H9 (cell line): ENCODE data around the gene LSM2. TPM values are rescaled to one million over a fixed set of nuclear protein-coding genes. Genes with fewer than 3 reads are reported as not detected.

Source experiments
- DNase-seq: peaks from one replicate; pipeline ENCODE4 v3.0.0-alpha.2; 2017
- H2AFZ ChIP-seq: one replicate; pipeline ENCODE4 v1.6.1; 2013; ENCODE audit warnings: mild to moderate bottlenecking, low read length, control low read depth, moderate library complexity
- H2AK5ac ChIP-seq: 2 replicates; pipeline ENCODE4 v1.6.1; 2013; ENCODE audit warnings: low read length, control low read depth, mixed read lengths; ENCODE audit not compliant: insufficient read length
- H2BK120ac ChIP-seq: one replicate; pipeline ENCODE4 v1.6.1; 2013; ENCODE audit warnings: low read depth, mild to moderate bottlenecking, low read length, control low read depth, inconsistent platforms; ENCODE audit not compliant: poor library complexity, severe bottlenecking
- H2BK12ac ChIP-seq: 2 replicates; pipeline ENCODE4 v1.6.1; 2013; ENCODE audit warnings: low read length, control low read depth, mixed read lengths, low read depth; ENCODE audit not compliant: insufficient read length
- H2BK15ac ChIP-seq: 2 replicates; pipeline ENCODE4 v1.6.1; 2013; ENCODE audit warnings: low read depth, low read length, control low read depth
- H2BK20ac ChIP-seq: one replicate; pipeline ENCODE4 v1.6.1; 2013; ENCODE audit warnings: low read depth, mild to moderate bottlenecking, low read length, control low read depth, inconsistent platforms; ENCODE audit not compliant: poor library complexity, severe bottlenecking
- H2BK5ac ChIP-seq: 2 replicates; pipeline ENCODE4 v1.6.1; 2013; ENCODE audit warnings: low read length, control low read depth, mixed read lengths; ENCODE audit not compliant: insufficient read length
- H3K14ac ChIP-seq: 2 replicates; pipeline ENCODE4 v1.6.1; 2013; ENCODE audit warnings: low read length, control low read depth; ENCODE audit not compliant: insufficient read depth
- H3K18ac ChIP-seq: 2 replicates; pipeline ENCODE4 v1.6.1; 2013; ENCODE audit warnings: low read depth, mild to moderate bottlenecking, mixed read lengths, low read length, control low read depth; ENCODE audit not compliant: insufficient read length
- H3K23ac ChIP-seq: 2 replicates; pipeline ENCODE4 v1.6.1; 2013; ENCODE audit warnings: low read length, control low read depth, mixed read lengths, low read depth; ENCODE audit not compliant: insufficient read length
- H3K23me2 ChIP-seq: 2 replicates; pipeline ENCODE4 v1.6.1; 2013; ENCODE audit warnings: low read depth, mild to moderate bottlenecking, mixed read lengths, low read length, control low read depth; ENCODE audit not compliant: insufficient read length, poor library complexity, severe bottlenecking
- H3K27ac ChIP-seq: 2 replicates; pipeline ENCODE4 v1.5.1; 2013; ENCODE audit warnings: low read length, control low read depth, mixed read lengths, low read depth; ENCODE audit not compliant: insufficient read length
- H3K27me3 ChIP-seq: 2 replicates; pipeline ENCODE4 v1.6.1; 2013; ENCODE audit warnings: low read length, control low read depth, inconsistent platforms; ENCODE audit not compliant: insufficient read depth
- H3K4ac ChIP-seq: 2 replicates; pipeline ENCODE4 v1.6.1; 2013; ENCODE audit warnings: low read depth, mild to moderate bottlenecking, control low read depth, inconsistent platforms, low read length, moderate library complexity
- H3K4me1 ChIP-seq: 2 replicates; pipeline ENCODE4 v1.6.1; 2013; ENCODE audit warnings: low read length, control low read depth, inconsistent platforms; ENCODE audit not compliant: insufficient read depth
- H3K4me2 ChIP-seq: 2 replicates; pipeline ENCODE4 v1.6.1; 2013; ENCODE audit warnings: low read length, control low read depth, mixed read lengths; ENCODE audit not compliant: insufficient read length, insufficient read depth
- H3K56ac ChIP-seq: 2 replicates; pipeline ENCODE4 v1.6.1; 2013; ENCODE audit warnings: low read depth, mild to moderate bottlenecking, mixed read lengths, low read length, control low read depth; ENCODE audit not compliant: insufficient read length
- H3K79me1 ChIP-seq: 2 replicates; pipeline ENCODE4 v1.6.1; 2013; ENCODE audit warnings: low read depth, mild to moderate bottlenecking, moderate library complexity, low read length, control low read depth, inconsistent platforms; ENCODE audit not compliant: insufficient read depth, poor library complexity, severe bottlenecking
- H3K79me2 ChIP-seq: 2 replicates; pipeline ENCODE4 v1.6.1; 2013; ENCODE audit warnings: low read length, control low read depth, inconsistent platforms; ENCODE audit not compliant: insufficient read depth
- H3K9ac ChIP-seq: 2 replicates; pipeline ENCODE4 v1.6.1; 2013; ENCODE audit warnings: low read length, control low read depth, mixed read lengths; ENCODE audit not compliant: insufficient read length; ENCODE audit errors: extremely low read depth
- H3K9me3 ChIP-seq: one replicate; pipeline ENCODE4 v1.6.1; 2013; ENCODE audit warnings: low read depth, low read length, inconsistent platforms; ENCODE audit not compliant: control insufficient read depth
- H3T11ph ChIP-seq: one replicate; pipeline ENCODE4 v1.6.1; 2013; ENCODE audit warnings: mild to moderate bottlenecking, low read length, control low read depth, inconsistent platforms
- H4K20me1 ChIP-seq: one replicate; pipeline ENCODE4 v1.6.1; 2013; ENCODE audit not compliant: control insufficient read depth, insufficient read length, insufficient read depth
- H4K5ac ChIP-seq: 2 replicates; pipeline ENCODE4 v1.6.1; 2013; ENCODE audit warnings: low read depth, mild to moderate bottlenecking, mixed read lengths, low read length, control low read depth; ENCODE audit not compliant: insufficient read length
- H4K8ac ChIP-seq: replicated peaks from 2 replicates; pipeline ENCODE4 v1.6.1; 2013; ENCODE audit warnings: low read length, control low read depth, mixed read lengths, low read depth; ENCODE audit not compliant: insufficient read length
- H4K91ac ChIP-seq: 2 replicates; pipeline ENCODE4 v1.6.1; 2013; ENCODE audit warnings: low read depth, mild to moderate bottlenecking, moderate library complexity, mixed read lengths, low read length, control low read depth; ENCODE audit not compliant: insufficient read length
- H3K27ac Mint-ChIP-seq, 3 experiments: 2 replicates in 2 of 3; 3 replicates in 1 of 3; pipeline ENCODE4 v1.8.0; 2020 to 2021; ENCODE audit warnings: mixed read lengths in 3 of 3, mild to moderate bottlenecking in 1 of 3, moderate library complexity in 1 of 3
- H3K27me3 Mint-ChIP-seq: 2 replicates; pipeline ENCODE4 v1.8.0; 2021; ENCODE audit warnings: low read depth, mild to moderate bottlenecking, moderate library complexity, mixed read lengths
- H3K36me3 Mint-ChIP-seq, 3 experiments: 2 replicates in 2 of 3; 3 replicates in 1 of 3; pipeline ENCODE4 v1.8.0; 2020 to 2021; ENCODE audit warnings: low read depth in 3 of 3, mixed read lengths in 3 of 3; ENCODE audit not compliant: insufficient read depth in 1 of 3
- H3K4me1 Mint-ChIP-seq, 2 experiments: 2 replicates each; pipeline ENCODE4 v1.8.0; 2020; ENCODE audit warnings: mixed read lengths in 2 of 2
- H3K4me3 Mint-ChIP-seq, 2 experiments: 2 replicates in 1 of 2; 3 replicates in 1 of 2; pipeline ENCODE4 v1.8.0; 2020 to 2021; ENCODE audit warnings: mild to moderate bottlenecking in 2 of 2, mixed read lengths in 2 of 2, moderate library complexity in 1 of 2
- H3K9me3 Mint-ChIP-seq, 2 experiments: 2 replicates in 1 of 2; 3 replicates in 1 of 2; pipeline ENCODE4 v1.8.0; 2020; ENCODE audit warnings: mild to moderate bottlenecking in 2 of 2, mixed read lengths in 2 of 2, moderate library complexity in 1 of 2
- WGBS: extraction: QIAGEN DNeasy Blood & Tissue Kit; methylation state at CpG from one replicate; pipeline ENCODE4 v1.1.7; 2013; ENCODE audit warnings: missing lambda C conversion rate, low lambda C conversion rate, mixed read lengths; ENCODE audit not compliant: insufficient read length; ENCODE audit errors: extremely low coverage; 5-methylcytosine and 5-hydroxymethylcytosine counted together
- total RNA-seq: library from RNA; stranded (reverse); gene quantifications from 2 replicates; pipeline ENCODE4 v1.2.1, GENCODE V29; 2021
- TF ChIP-seq, protein P1 (sequence below): fragments of 200-600 bp; sonication (generic); conservative IDR thresholded peaks from 3 replicates; pipeline ENCODE4 v1.8.0; 2021; ENCODE audit warnings: antibody characterized with exemption, mild to moderate bottlenecking

LSM2 gene
- total RNA-seq, 1 experiment from 2014 or later, result 123 TPM

DNA sequence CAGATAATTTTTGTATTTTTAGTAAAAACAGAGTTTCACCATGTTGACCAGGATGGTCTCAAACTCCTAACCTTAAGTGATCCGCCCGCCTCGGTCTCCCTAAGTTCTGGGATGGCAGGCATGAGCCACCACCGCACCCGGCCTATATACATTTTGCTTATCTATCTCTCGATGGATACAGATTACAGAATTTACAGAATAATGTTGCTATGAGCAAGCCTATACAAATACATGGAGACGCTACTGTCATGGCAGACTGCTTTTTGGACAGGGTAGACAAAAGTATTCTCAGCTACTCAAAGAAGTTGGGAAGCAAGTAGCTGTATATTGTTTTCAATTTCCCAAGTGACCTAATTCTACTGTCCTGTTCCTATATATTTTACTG, 6.7 kb upstream of the LSM2 start:
- no peak overlapping the region for H4K91ac ChIP-seq
- Mint-ChIP-seq H3K36me3 (peaks cover 3 to 7% (median 6%) of the 10 kb centered on the region in 3 experiments; a peak in 5 of 7 replicates), H3K4me3 (peak overlapping the region in 1 of 2 experiments; percentile 90; a peak in 2 of 5 replicates), H3K27ac (no peak overlapping the region), H3K27me3 (peaks cover 5% of the 10 kb centered on the region), H3K9me3 (peaks cover 6 to 9% of the 10 kb centered on the region in 2 experiments), H3K4me1 (peaks cover 15 to 18% of the 10 kb centered on the region in 2 experiments)
- H2BK120ac ChIP-seq, result no peak overlapping the region
- TF ChIP-seq, protein P1, sequence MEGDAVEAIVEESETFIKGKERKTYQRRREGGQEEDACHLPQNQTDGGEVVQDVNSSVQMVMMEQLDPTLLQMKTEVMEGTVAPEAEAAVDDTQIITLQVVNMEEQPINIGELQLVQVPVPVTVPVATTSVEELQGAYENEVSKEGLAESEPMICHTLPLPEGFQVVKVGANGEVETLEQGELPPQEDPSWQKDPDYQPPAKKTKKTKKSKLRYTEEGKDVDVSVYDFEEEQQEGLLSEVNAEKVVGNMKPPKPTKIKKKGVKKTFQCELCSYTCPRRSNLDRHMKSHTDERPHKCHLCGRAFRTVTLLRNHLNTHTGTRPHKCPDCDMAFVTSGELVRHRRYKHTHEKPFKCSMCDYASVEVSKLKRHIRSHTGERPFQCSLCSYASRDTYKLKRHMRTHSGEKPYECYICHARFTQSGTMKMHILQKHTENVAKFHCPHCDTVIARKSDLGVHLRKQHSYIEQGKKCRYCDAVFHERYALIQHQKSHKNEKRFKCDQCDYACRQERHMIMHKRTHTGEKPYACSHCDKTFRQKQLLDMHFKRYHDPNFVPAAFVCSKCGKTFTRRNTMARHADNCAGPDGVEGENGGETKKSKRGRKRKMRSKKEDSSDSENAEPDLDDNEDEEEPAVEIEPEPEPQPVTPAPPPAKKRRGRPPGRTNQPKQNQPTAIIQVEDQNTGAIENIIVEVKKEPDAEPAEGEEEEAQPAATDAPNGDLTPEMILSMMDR, result no peak
- H3T11ph ChIP-seq, result no peak overlapping the region
- no peak overlapping the region for H2AFZ ChIP-seq
- H3K14ac ChIP-seq, result no peak overlapping the region
- H3K23me2 ChIP-seq, result peaks cover 5% of the 10 kb centered on the region
- no peaks in the 10 kb centered on the region for H3K9me3 ChIP-seq
- no peaks in the 10 kb centered on the region for H3K27me3 ChIP-seq
- H3K18ac ChIP-seq, result no peak overlapping the region
- WGBS, result no CpG with 5 or more reads among the region's 7 CpGs
- H3K9ac ChIP-seq, result no peak overlapping the region
- no peak overlapping the region for H2BK15ac ChIP-seq
- no peak overlapping the region for H2BK12ac ChIP-seq
- no peak overlapping the region for H2BK20ac ChIP-seq
- no peak overlapping the region for H3K23ac ChIP-seq
- H4K20me1 ChIP-seq, result no peaks in the 10 kb centered on the region
- H3K79me1 ChIP-seq, result no peaks in the 10 kb centered on the region
- H3K4me2 ChIP-seq, result no peak overlapping the region
- H3K27ac ChIP-seq, result no peak overlapping the region
- DNase-seq, result no peak
- no peaks in the 10 kb centered on the region; the same call in 1 of the 2 replicates for H3K4me1 ChIP-seq
- H2AK5ac ChIP-seq, result no peak overlapping the region
- no peak overlapping the region for H4K8ac ChIP-seq
- H3K79me2 ChIP-seq, result no peaks in the 10 kb centered on the region
- H2BK5ac ChIP-seq, result no peak overlapping the region
- H4K5ac ChIP-seq, result no peak overlapping the region
- H3K4ac ChIP-seq, result no peak overlapping the region
- no peak overlapping the region for H3K56ac ChIP-seq
